Astrocyte (in vitro differentiated cells and primary cell): Measurements from ENCODE around the gene GTF2IRD1. TPM values are rescaled to one million over a fixed set of nuclear protein-coding genes. Genes with fewer than 3 reads are reported as not detected.

Source experiments
- DNase-seq: peaks from one replicate; pipeline ENCODE4 v3.0.0-alpha.2; 2010; ENCODE audit warnings: low read depth
- FAIRE-seq: peaks from 2 replicates; lab custom pipeline; 2011; peaks lifted over from hg19 to GRCh38; lab: Jason Lieb, UNC
- H2AFZ ChIP-seq: 2 replicates; pipeline ENCODE4 v1.6.0; 2012; ENCODE audit warnings: low read depth, low read length, inconsistent platforms
- H3K27ac ChIP-seq: 2 replicates; pipeline ENCODE4 v1.5.1; 2011; ENCODE audit warnings: low read depth, low read length, inconsistent platforms
- H3K27me3 ChIP-seq: 2 replicates; pipeline ENCODE4 v1.6.0; 2011; ENCODE audit warnings: low read length, inconsistent platforms; ENCODE audit not compliant: insufficient read depth
- H3K36me3 ChIP-seq: 2 replicates; pipeline ENCODE4 v1.5.1; 2011; ENCODE audit warnings: low read length, inconsistent platforms; ENCODE audit not compliant: insufficient read depth
- H3K4me1 ChIP-seq: 2 replicates; pipeline ENCODE4 v1.5.1; 2011; ENCODE audit warnings: low read length, inconsistent platforms; ENCODE audit not compliant: insufficient read depth
- H3K4me2 ChIP-seq: 2 replicates; pipeline ENCODE4 v1.6.0; 2012; ENCODE audit warnings: low read length, inconsistent platforms
- H3K4me3 ChIP-seq: 2 replicates; pipeline ENCODE4 v1.5.1; 2011; ENCODE audit warnings: low read depth, mild to moderate bottlenecking, low read length, inconsistent platforms; ENCODE audit not compliant: insufficient read depth
- H3K79me2 ChIP-seq: 2 replicates; pipeline ENCODE4 v1.6.0; 2012; ENCODE audit warnings: mild to moderate bottlenecking, low read length, inconsistent platforms; ENCODE audit not compliant: insufficient read depth
- H3K9ac ChIP-seq: 2 replicates; pipeline ENCODE4 v1.6.0; 2012; ENCODE audit warnings: mild to moderate bottlenecking, low read length, inconsistent platforms
- H3K9me3 ChIP-seq: 2 replicates; pipeline ENCODE4 v1.5.1; 2012; ENCODE audit warnings: low read depth, mild to moderate bottlenecking, low read length, inconsistent platforms; ENCODE audit not compliant: insufficient read depth
- H4K20me1 ChIP-seq: 2 replicates; pipeline ENCODE4 v1.6.0; 2012; ENCODE audit warnings: low read length, inconsistent platforms; ENCODE audit not compliant: insufficient read depth
- H3K27ac Mint-ChIP-seq: one replicate; pipeline ENCODE4 v1.8.0; 2021; ENCODE audit warnings: mild to moderate bottlenecking, mixed read lengths; ENCODE audit not compliant: unreplicated experiment
- H3K27me3 Mint-ChIP-seq: one replicate; pipeline ENCODE4 v1.8.0; 2021; ENCODE audit warnings: low read depth, mixed read lengths; ENCODE audit not compliant: unreplicated experiment
- H3K36me3 Mint-ChIP-seq: one replicate; pipeline ENCODE4 v1.8.0; 2021; ENCODE audit warnings: low read depth, mixed read lengths; ENCODE audit not compliant: unreplicated experiment
- H3K4me1 Mint-ChIP-seq: one replicate; pipeline ENCODE4 v1.8.0; 2021; ENCODE audit warnings: low read depth, mixed read lengths; ENCODE audit not compliant: unreplicated experiment
- H3K4me3 Mint-ChIP-seq: one replicate; pipeline ENCODE4 v1.8.0; 2021; ENCODE audit warnings: mild to moderate bottlenecking, moderate library complexity, mixed read lengths; ENCODE audit not compliant: unreplicated experiment
- H3K9me3 Mint-ChIP-seq: one replicate; pipeline ENCODE4 v1.8.0; 2021; ENCODE audit warnings: mild to moderate bottlenecking, mixed read lengths; ENCODE audit not compliant: unreplicated experiment
- CTCF ChIP-seq: IDR thresholded peaks from 2 replicates; pipeline ENCODE4 v1.5.1; 2011; ENCODE audit warnings: low read depth, mild to moderate bottlenecking, inconsistent platforms, low read length, moderate library complexity; ENCODE audit not compliant: insufficient read depth
- EZH2 ChIP-seq: IDR thresholded peaks from 2 replicates; pipeline ENCODE4 v1.6.1; 2012; ENCODE audit warnings: mild to moderate bottlenecking, low read length, inconsistent platforms; ENCODE audit not compliant: insufficient read depth
- total RNA-seq: library from RNA; stranded (reverse); gene quantifications from 2 replicates; pipeline ENCODE4 v1.2.1, GENCODE V29; 2021

The GTF2IRD1 gene
- total RNA-seq, 1 donor from 2014 or later, result 19.3 TPM

GRCh38 chr7:74567318-74567668, 113.6 kb downstream of the GTF2IRD1 start:
- Histone ChIP-seq H3K9me3 (no peaks in the 10 kb centered on the region), H4K20me1 (no peaks in the 10 kb centered on the region), H2AFZ (no peak overlapping the region), H3K4me3 (no peak overlapping the region), H3K4me1 (no peaks in the 10 kb centered on the region), H3K9ac (no peak overlapping the region), H3K4me2 (no peak overlapping the region), H3K27ac (no peak overlapping the region), H3K27me3 (no peaks in the 10 kb centered on the region), H3K79me2 (no peaks in the 10 kb centered on the region), H3K36me3 (no peaks in the 10 kb centered on the region)
- H3K27ac Mint-ChIP-seq, result peak overlapping the region; percentile 53
- H3K4me3 Mint-ChIP-seq, result no peak overlapping the region
- no peaks in the 10 kb centered on the region for H3K27me3 Mint-ChIP-seq
- FAIRE-seq, result no peak
- no peaks in the 10 kb centered on the region for H3K9me3 Mint-ChIP-seq
- no peak for TF ChIP-seq EZH2
- no peak for TF ChIP-seq CTCF
- H3K4me1 Mint-ChIP-seq, result peaks cover 5% of the 10 kb centered on the region
- no peak for DNase-seq
- peaks cover 14% of the 10 kb centered on the region for H3K36me3 Mint-ChIP-seq

- H3K4me1 Mint-ChIP-seq, result peaks cover 8% of the 10 kb centered on the region
- Histone ChIP-seq H3K27me3 (no peaks in the 10 kb centered on the region), H3K4me2 (no peak overlapping the region), H3K9ac (no peak overlapping the region), H4K20me1 (no peaks in the 10 kb centered on the region), H3K27ac (no peak overlapping the region), H3K4me1 (peaks cover 3% of the 10 kb centered on the region), H3K36me3 (no peaks in the 10 kb centered on the region), H3K4me3 (no peak overlapping the region), H3K79me2 (no peaks in the 10 kb centered on the region), H3K9me3 (no peaks in the 10 kb centered on the region), H2AFZ (no peak overlapping the region)
- no peaks in the 10 kb centered on the region for H3K9me3 Mint-ChIP-seq
- DNase-seq (no peak), FAIRE-seq (no peak)
- H3K27ac Mint-ChIP-seq, result peak overlapping the region; percentile 5
- TF ChIP-seq EZH2 (no peak), CTCF (no peak)
- H3K4me3 Mint-ChIP-seq, result no peak overlapping the region
- peaks cover 13% of the 10 kb centered on the region for H3K36me3 Mint-ChIP-seq
- H3K27me3 Mint-ChIP-seq, result no peaks in the 10 kb centered on the region
These were observed 115.0 kb downstream of the GTF2IRD1 start for GRCh38 chr7:74568658-74569057.

GRCh38 chr7:74569501-74570075, 115.9 kb downstream of the GTF2IRD1 start:
- Histone ChIP-seq H3K4me1 (peaks cover 3% of the 10 kb centered on the region), H2AFZ (no peak overlapping the region), H3K27ac (no peak overlapping the region), H4K20me1 (no peaks in the 10 kb centered on the region), H3K36me3 (no peaks in the 10 kb centered on the region), H3K4me2 (no peak overlapping the region), H3K9me3 (no peaks in the 10 kb centered on the region), H3K27me3 (no peaks in the 10 kb centered on the region), H3K79me2 (no peaks in the 10 kb centered on the region), H3K9ac (no peak overlapping the region), H3K4me3 (no peak overlapping the region)
- no peak overlapping the region for H3K4me3 Mint-ChIP-seq
- H3K27ac Mint-ChIP-seq, result no peak overlapping the region
- no peak for FAIRE-seq
- no peaks in the 10 kb centered on the region for H3K27me3 Mint-ChIP-seq
- no peaks in the 10 kb centered on the region for H3K9me3 Mint-ChIP-seq
- peaks cover 8% of the 10 kb centered on the region for H3K4me1 Mint-ChIP-seq
- TF ChIP-seq EZH2 (no peak), CTCF (no peak)
- DNase-seq, result no peak
- peaks cover 13% of the 10 kb centered on the region for H3K36me3 Mint-ChIP-seq
